H54 (cell line): ENCODE measurements around the gene KIAA0825.
A peak's percentile ranks its signal among the peaks of the same experiment; 100 is the strongest.

ENCODE experiments used
- DNase-seq: peaks from one replicate; pipeline ENCODE4 v3.0.0; 2011; ENCODE audit warnings: low spot score, mixed read lengths; ENCODE audit not compliant: insufficient read length
- FAIRE-seq: peaks from 3 replicates; lab custom pipeline; 2011; peaks lifted over from hg19 to GRCh38; lab: Jason Lieb, UNC
- POLR2A ChIP-seq: IDR thresholded peaks from 2 replicates; pipeline ENCODE4 v1.6.1; 2011; ENCODE audit warnings: low read depth, mild to moderate bottlenecking, low read length

The KIAA0825 gene

DNA sequence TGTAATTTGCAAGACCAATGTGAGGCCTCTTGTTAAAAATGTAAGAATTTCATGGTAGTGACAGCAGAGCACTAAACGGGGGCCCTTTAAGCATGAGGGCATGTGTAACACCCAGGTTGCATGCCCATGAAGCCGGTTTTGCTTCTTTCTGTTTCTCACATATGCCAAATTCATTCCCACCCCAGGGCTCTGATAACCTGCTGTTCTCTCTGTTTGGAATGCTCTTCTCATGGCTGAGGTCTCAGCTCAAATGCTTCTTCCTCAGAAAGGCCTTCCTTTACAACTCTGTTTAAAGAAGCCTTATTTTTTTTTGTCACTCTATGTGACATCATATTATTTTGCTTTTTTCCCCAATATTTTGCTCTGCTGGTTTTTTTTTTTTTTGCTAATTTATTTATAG lies 369.0 kb downstream of the KIAA0825 start:
- no peak for DNase-seq
- no peak for TF ChIP-seq POLR2A
- no peak for FAIRE-seq

DNA sequence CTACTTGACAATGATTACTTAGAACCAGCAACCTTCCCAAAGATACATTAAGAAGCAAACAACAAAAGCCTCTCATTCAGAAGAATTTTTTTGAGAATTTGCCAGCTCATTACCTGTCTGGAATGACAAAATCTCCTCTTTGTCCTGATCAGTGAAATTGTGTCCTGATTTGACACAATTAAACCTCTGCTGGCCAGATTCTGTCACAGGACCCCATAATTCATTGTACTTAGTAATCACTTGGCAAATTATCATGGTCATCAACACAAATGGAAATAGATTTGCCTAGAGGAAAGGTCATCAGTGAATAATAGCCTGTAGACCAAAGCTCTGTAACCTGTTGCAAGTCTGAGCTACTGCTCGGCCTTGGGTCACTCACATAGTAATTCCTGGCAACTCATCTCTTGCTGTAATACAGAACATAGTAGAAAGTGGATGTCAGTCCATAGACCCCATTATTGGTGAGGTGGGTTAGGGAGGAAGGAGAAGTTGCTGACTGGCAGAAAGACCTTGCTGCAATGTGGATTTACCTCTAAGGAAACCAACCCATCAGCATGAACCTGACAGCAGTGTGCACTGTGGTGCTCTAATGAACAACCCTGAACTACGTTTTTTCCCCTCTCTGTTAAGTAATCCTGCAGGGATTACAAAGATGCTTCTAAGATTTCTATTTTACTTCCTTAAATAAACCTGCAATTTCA lies 370.1 kb downstream of the KIAA0825 start:
- no peak for TF ChIP-seq POLR2A
- no peak for FAIRE-seq
- DNase-seq, result no peak

GRCh38 chr5:94245608-94246007 lies 372.8 kb downstream of the KIAA0825 start:
- no peak for TF ChIP-seq POLR2A
- FAIRE-seq, result no peak

GRCh38 chr5:94244921-94245320 lies 373.5 kb downstream of the KIAA0825 start:
- FAIRE-seq (no peak), DNase-seq (no peak)
- TF ChIP-seq POLR2A, result no peak

More at GRCh38 chr5:94245608-94246007, 372.8 kb downstream of the KIAA0825 start:
- no peak for DNase-seq

DNA sequence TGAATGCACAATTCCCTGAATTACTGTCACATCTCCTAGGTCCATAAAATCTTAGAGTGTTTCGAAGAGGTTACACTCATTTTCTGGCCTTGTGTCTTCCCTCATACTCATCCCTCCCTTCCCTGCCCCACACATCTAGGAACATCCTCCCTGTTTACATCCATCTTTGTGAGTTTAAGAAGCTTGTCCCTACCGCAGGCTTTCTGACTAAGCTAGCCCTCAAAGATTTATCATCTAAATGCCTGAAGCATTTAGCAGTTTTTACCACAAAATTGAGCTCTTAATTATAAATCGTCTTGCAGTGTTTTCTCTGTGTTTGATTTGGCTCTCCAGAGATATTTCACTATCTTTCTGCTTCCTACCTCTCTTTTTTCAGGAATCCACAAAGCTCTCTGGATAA lies 374.8 kb downstream of the KIAA0825 start:
- DNase-seq (no peak), FAIRE-seq (peak; percentile 90)
- TF ChIP-seq POLR2A, result no peak

DNA sequence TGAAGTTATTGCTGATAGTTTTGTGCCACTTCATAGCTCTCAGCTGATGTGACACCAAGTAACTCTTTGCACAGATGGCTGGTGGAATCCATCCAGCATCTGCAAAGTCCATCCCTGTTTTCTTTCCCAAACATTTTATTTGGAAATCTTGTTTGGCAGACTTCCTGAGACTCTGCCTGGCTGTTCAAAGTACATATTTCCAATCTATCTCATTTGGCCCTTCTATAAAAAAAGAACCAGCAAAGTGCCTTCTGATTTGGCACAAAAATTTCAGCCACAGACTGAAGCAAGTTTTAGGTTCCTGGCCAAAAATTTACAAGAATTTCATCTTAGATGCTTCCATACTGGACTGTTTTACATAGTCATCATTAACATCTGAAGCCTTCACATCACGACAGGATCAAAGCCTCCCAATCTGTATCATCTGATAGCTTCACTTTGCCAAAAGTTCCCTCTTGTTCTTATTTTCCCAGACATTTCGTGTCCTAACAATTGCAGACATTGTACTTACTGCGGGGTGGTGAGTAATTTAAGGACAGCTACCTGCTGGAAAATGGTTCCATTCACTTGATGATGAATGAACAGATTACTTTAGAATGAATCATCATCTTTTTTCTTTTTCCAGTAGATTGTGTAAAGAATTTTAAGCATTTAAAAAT lies 377.3 kb downstream of the KIAA0825 start:
- DNase-seq (no peak), FAIRE-seq (peak; percentile 93)
- TF ChIP-seq POLR2A, result no peak

GRCh38 chr5:94240596-94240992 lies 377.8 kb downstream of the KIAA0825 start:
- DNase-seq, result no peak
- no peak for FAIRE-seq
- no peak for TF ChIP-seq POLR2A

GRCh38 chr5:94240134-94240533 lies 378.3 kb downstream of the KIAA0825 start:
- TF ChIP-seq POLR2A, result no peak
- peak; percentile 70 for FAIRE-seq

DNA sequence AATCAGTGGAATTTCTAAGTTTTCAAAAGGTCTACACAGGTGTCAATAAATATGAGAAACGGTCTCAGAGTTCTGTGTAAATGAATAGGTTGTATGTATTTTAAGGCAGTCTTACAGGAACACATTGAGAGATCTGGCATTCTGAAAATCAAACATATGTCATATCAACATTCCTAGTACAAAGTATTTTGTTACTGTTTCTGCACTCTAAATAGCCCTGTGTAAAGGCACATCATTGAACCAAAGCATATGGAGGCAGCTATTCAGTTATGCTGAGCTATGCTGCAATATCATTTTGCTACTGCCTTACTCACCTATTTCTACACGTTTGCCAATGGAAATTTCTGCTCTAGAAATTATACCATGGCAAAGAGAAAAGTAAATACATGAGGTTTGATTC lies 379.1 kb downstream of the KIAA0825 start:
- no peak for FAIRE-seq
- TF ChIP-seq POLR2A, result no peak
- DNase-seq, result no peak

More at GRCh38 chr5:94240134-94240533, 378.3 kb downstream of the KIAA0825 start:
- no peak for DNase-seq

DNA sequence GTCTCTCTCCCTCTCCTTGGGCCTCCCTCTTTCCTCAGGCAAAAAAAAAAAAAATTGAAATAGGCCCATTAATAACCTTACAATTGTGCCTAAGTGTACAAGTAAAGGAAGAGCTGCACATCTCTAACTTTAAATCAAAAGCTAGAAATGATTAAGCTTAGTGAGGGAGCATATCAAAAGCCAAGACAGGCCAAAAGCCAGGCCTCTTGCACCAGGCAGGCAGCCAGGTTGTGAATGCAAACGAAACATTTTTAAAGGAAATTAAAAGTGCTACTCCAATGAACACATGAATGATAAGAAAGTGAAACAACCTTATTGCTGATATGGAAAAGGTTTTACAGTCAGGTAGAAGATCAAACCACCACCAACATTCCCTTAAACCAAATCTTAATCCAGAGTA lies 383.4 kb downstream of the KIAA0825 start:
- peak; percentile 64 for FAIRE-seq
- no peak for TF ChIP-seq POLR2A
- no peak for DNase-seq

DNA sequence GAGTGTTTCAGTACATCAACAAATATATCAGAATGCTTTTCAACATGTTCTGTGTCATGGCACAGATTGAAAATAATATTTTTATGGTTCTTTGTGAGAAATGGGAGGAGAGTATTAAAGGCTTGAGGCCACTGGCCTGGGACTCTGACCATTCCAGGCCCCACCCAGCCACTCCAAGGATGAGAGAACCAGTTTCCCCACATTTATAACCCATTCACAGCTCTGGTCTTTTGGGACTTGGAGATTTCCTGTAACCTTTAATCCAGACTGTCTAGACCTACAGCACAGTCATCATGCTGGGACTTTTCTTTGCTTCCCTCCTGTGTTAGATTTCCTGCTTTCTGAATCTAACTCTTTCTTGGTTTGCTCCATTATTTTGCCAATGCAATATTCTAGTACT lies 389.6 kb downstream of the KIAA0825 start:
- no peak for DNase-seq
- TF ChIP-seq POLR2A, result no peak
- FAIRE-seq, result no peak

GRCh38 chr5:94223235-94223634 lies 395.2 kb downstream of the KIAA0825 start:
- no peak for DNase-seq
- peak; percentile 75 for FAIRE-seq
- TF ChIP-seq POLR2A, result no peak

DNA sequence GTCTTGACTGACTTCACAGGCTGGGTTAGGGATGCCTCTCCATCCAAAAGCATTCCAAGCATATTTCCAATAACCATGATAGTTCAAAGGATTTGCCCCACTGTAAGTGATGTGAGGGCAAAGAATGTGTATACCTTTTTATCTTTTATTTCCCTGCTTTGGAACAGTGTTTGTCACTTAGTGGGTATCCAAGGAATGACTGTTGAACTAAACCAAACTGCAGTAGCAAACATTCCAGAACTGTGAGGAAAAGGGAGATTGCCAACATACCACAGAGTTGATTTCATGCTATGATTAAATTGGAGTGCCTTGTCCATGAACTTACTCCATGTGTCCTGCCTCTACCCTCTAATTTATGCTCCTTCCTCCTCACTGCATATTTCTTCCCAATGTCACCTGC lies 400.0 kb downstream of the KIAA0825 start:
- DNase-seq (peak; percentile 38), FAIRE-seq (peak; percentile 99)
- no peak for TF ChIP-seq POLR2A

GRCh38 chr5:94217745-94218144 lies 400.7 kb downstream of the KIAA0825 start:
- TF ChIP-seq POLR2A, result no peak
- FAIRE-seq (peak; percentile 41), DNase-seq (no peak)

- no peak for TF ChIP-seq POLR2A
- FAIRE-seq (peak; percentile 38), DNase-seq (no peak)
Observed at GRCh38 chr5:94217216-94217615, 401.2 kb downstream of the KIAA0825 start.
